GM23248 (cell line): ENCODE measurements around the gene DEDD2.

ENCODE experiments used
- EZH2 ChIP-seq: fragments of 200-600 bp; sonication (generic); IDR thresholded peaks from 2 replicates; pipeline ENCODE4 v1.6.1; 2018; ENCODE audit warnings: antibody characterized with exemption, mild to moderate bottlenecking; ENCODE audit not compliant: insufficient read depth, poor library complexity, severe bottlenecking
- EZH2phosphoT487 ChIP-seq: fragments of 200-600 bp; sonication (generic); IDR thresholded peaks from 2 replicates; pipeline ENCODE4 v1.6.1; 2018; ENCODE audit warnings: antibody characterized with exemption, moderate library complexity, mild to moderate bottlenecking, low read depth; ENCODE audit not compliant: insufficient read depth

GRCh38 chr19:42175952-42176648 is 41.4 kb downstream of the DEDD2 start:
- no peak for TF ChIP-seq EZH2
- TF ChIP-seq EZH2phosphoT487: no peak
